IMR-90 (cell line): ENCODE measurements around the gene ADRA1B. TPM values are rescaled to one million over a fixed set of nuclear protein-coding genes. Genes with fewer than 3 reads are reported as not detected.

Experiments used
- ATAC-seq: fragments of 200-7000 bp; cut with Tn5 transposase; 2 replicates; pipeline ENCODE4 v1.9.1; 2020; ENCODE audit warnings: low read depth, mild to moderate bottlenecking, moderate library complexity
- BruUV-seq: library from RNA; stranded (reverse); fragments of 400-500 nt; replicated peaks from 2 replicates; lab custom pipeline; 2021; lab: Mats Ljungman, UMichigan
- CTCF ChIA-PET: fragments of 300-600 bp; formaldehyde crosslinking; extraction: SDS; loops from one replicate; lab custom pipeline; 2021; ENCODE audit warnings: antibody characterized with exemption; lab: Yijun Ruan, JAX
- POLR2A ChIA-PET: fragments of 300-600 bp; sonication (Branson Sonifier 250); formaldehyde crosslinking; loops from one replicate; lab custom pipeline; 2022; ENCODE audit warnings: antibody characterized with exemption; ENCODE audit not compliant: unreplicated experiment; lab: Charles Lee
- DNase-seq: peaks from one replicate; pipeline ENCODE4 v3.0.0; 2013
- H2AFZ ChIP-seq: replicated peaks from 2 replicates; pipeline ENCODE3; 2013; ENCODE audit warnings: low read length, mild to moderate bottlenecking; ENCODE audit not compliant: poor library complexity
- H2AK5ac ChIP-seq: 2 replicates; pipeline ENCODE4 v1.6.1; 2013; ENCODE audit warnings: low read depth, low read length, inconsistent platforms
- H2AK9ac ChIP-seq: replicated peaks from 2 replicates; pipeline ENCODE3; 2013; ENCODE audit warnings: mild to moderate bottlenecking, low read depth, low read length, moderate library complexity; ENCODE audit not compliant: poor library complexity
- H2BK120ac ChIP-seq: 2 replicates; pipeline ENCODE4 v1.6.1; 2013; ENCODE audit warnings: low read depth, low read length, inconsistent platforms
- H2BK15ac ChIP-seq: 3 replicates; pipeline ENCODE4 v1.6.1; 2013; ENCODE audit warnings: low read depth, low read length, inconsistent platforms
- H2BK20ac ChIP-seq: 2 replicates; pipeline ENCODE4 v1.6.1; 2013; ENCODE audit warnings: low read depth, mild to moderate bottlenecking, inconsistent platforms, low read length, moderate library complexity
- H2BK5ac ChIP-seq: 2 replicates; pipeline ENCODE4 v1.6.1; 2013; ENCODE audit warnings: mild to moderate bottlenecking, low read depth, low read length, inconsistent platforms; ENCODE audit not compliant: poor library complexity, severe bottlenecking
- H3K14ac ChIP-seq: replicated peaks from 2 replicates; pipeline ENCODE4 v1.6.1; 2013; ENCODE audit warnings: low read depth, low read length, inconsistent platforms
- H3K18ac ChIP-seq: 2 replicates; pipeline ENCODE4 v1.6.1; 2013; ENCODE audit warnings: low read depth, low read length, control low read depth
- H3K23ac ChIP-seq: 2 replicates; pipeline ENCODE4 v1.6.1; 2013; ENCODE audit warnings: low read depth, low read length, inconsistent platforms
- H3K27ac ChIP-seq: 2 replicates; pipeline ENCODE4 v1.5.1; 2013; ENCODE audit warnings: mild to moderate bottlenecking, control low read depth, low read length; ENCODE audit not compliant: insufficient read depth
- H3K27me3 ChIP-seq: 2 replicates; pipeline ENCODE4 v1.6.1; 2013; ENCODE audit warnings: low read length; ENCODE audit not compliant: control insufficient read depth, insufficient read depth
- H3K36me3 ChIP-seq: 2 replicates; pipeline ENCODE4 v1.6.1; 2013; ENCODE audit warnings: low read length, mixed read lengths; ENCODE audit not compliant: control insufficient read depth, insufficient read depth
- H3K4ac ChIP-seq: 2 replicates; pipeline ENCODE4 v1.6.1; 2013; ENCODE audit warnings: low read depth, low read length, inconsistent platforms
- H3K4me1 ChIP-seq: 2 replicates; pipeline ENCODE4 v1.6.1; 2013; ENCODE audit warnings: low read length, mixed read lengths; ENCODE audit not compliant: control insufficient read depth, insufficient read depth
- H3K4me2 ChIP-seq: 2 replicates; pipeline ENCODE4 v1.6.1; 2013; ENCODE audit warnings: low read depth, mild to moderate bottlenecking, control low read depth, low read length, moderate library complexity
- H3K4me3 ChIP-seq: 2 replicates; pipeline ENCODE4 v1.5.1; 2013; ENCODE audit warnings: low read depth, mild to moderate bottlenecking, control low read depth, low read length, moderate library complexity; ENCODE audit not compliant: insufficient read depth
- H3K56ac ChIP-seq: 2 replicates; pipeline ENCODE4 v1.6.1; 2013; ENCODE audit warnings: low read length, inconsistent platforms; ENCODE audit not compliant: insufficient read depth; ENCODE audit errors: extremely low read depth
- H3K79me1 ChIP-seq, 2 experiments: 2 replicates each; pipeline ENCODE4 v1.6.1; 2013; ENCODE audit warnings: low read length in 2 of 2, inconsistent platforms in 1 of 2, low read depth in 1 of 2
- H3K9ac ChIP-seq: 2 replicates; pipeline ENCODE4 v1.6.1; 2013; ENCODE audit warnings: low read depth, low read length, control low read depth
- H3K9me1 ChIP-seq: 2 replicates; pipeline ENCODE4 v1.6.1; 2013; ENCODE audit warnings: low read length, inconsistent platforms; ENCODE audit not compliant: insufficient read depth
- H3K9me3 ChIP-seq: 2 replicates; pipeline ENCODE4 v1.6.1; 2013; ENCODE audit warnings: low read length; ENCODE audit not compliant: control insufficient read depth, insufficient read depth
- H4K20me1 ChIP-seq: 2 replicates; pipeline ENCODE4 v1.6.1; 2013; ENCODE audit warnings: low read length, inconsistent platforms; ENCODE audit not compliant: insufficient read depth
- H4K5ac ChIP-seq: 2 replicates; pipeline ENCODE4 v1.6.1; 2013; ENCODE audit warnings: mild to moderate bottlenecking, low read depth, low read length, control low read depth
- H4K8ac ChIP-seq, 2 experiments: 2 replicates each; pipeline ENCODE4 v1.6.1; 2013; ENCODE audit warnings: low read depth in 2 of 2, low read length in 2 of 2, control low read depth in 1 of 2, inconsistent platforms in 1 of 2
- H4K91ac ChIP-seq: 2 replicates; pipeline ENCODE4 v1.6.1; 2013; ENCODE audit warnings: low read depth, low read length, inconsistent platforms; ENCODE audit not compliant: insufficient read depth
- CEBPB ChIP-seq: IDR thresholded peaks from 2 replicates; pipeline ENCODE4 v1.6.1; 2012; ENCODE audit warnings: low read depth, low read length, improper control_type of control experiment
- CHD1 ChIP-seq: IDR thresholded peaks from 2 replicates; pipeline ENCODE4 v1.6.1; 2012; ENCODE audit warnings: low read depth, low read length, improper control_type of control experiment
- FOS ChIP-seq: fragments of 150-350 bp; IDR thresholded peaks from 2 replicates; pipeline ENCODE4 v1.6.1; 2016; ENCODE audit warnings: low read depth, low read length
- MAZ ChIP-seq: IDR thresholded peaks from 2 replicates; pipeline ENCODE4 v1.6.1; 2012; ENCODE audit warnings: low read depth, mild to moderate bottlenecking, low read length, improper control_type of control experiment, moderate library complexity, borderline replicate concordance
- NFE2L2 ChIP-seq: fragments of 150-350 bp; IDR thresholded peaks from 2 replicates; pipeline ENCODE4 v1.6.1; 2016; ENCODE audit warnings: low read depth, mild to moderate bottlenecking, low read length
- POLR2A ChIP-seq: IDR thresholded peaks from 2 replicates; pipeline ENCODE4 v1.6.1; 2012; ENCODE audit warnings: mild to moderate bottlenecking, low read depth, low read length
- WGBS, 2 experiments: methylation state at CpG; one replicate each; pipeline versions ENCODE4 v1.1.5 to v1.1.7; 2013; ENCODE audit warnings: missing lambda C conversion rate in 2 of 2; ENCODE audit not compliant: insufficient read length in 1 of 2; ENCODE audit errors: extremely low coverage in 2 of 2; 5-methylcytosine and 5-hydroxymethylcytosine counted together
- dilution Hi-C: fragments of 300-500 bp; cut with HindIII; formaldehyde crosslinking; loops from one replicate; pipeline ENCODE4 v1.14.3; 2018; ENCODE audit warnings: low sequenced_read_pairs; ENCODE audit not compliant: unreplicated experiment
- in situ Hi-C: fragments of 300-500 bp; cut with MboI; formaldehyde crosslinking; loops from 3 replicates; pipeline ENCODE4 v1.14.3; 2019; ENCODE audit warnings: low sequenced_read_pairs, inconsistent platforms, mixed read lengths
- intact Hi-C: fragments of 100-400 bp; cut with micrococcal nuclease; formaldehyde crosslinking; loops from 2 replicates; pipeline ENCODE4 v1.10.0; 2022
- polyA plus RNA-seq, 3 experiments: library from polyadenylated mRNA; depleted of rRNA; stranded (reverse); fragments of >200 nt; gene quantifications; 2 replicates each; pipeline ENCODE4 v1.2.3, GENCODE V29; 2012; ENCODE audit warnings: low replicate concordance in 1 of 3
- total RNA-seq: library from RNA; depleted of rRNA; stranded (reverse); fragments of >200 nt; gene quantifications from 2 replicates; pipeline ENCODE4 v1.2.3, GENCODE V29; 2012
- TF ChIP-seq, protein P1 (sequence below): fragments of 150-350 bp; IDR thresholded peaks from 2 replicates; pipeline ENCODE4 v1.6.1; 2016; ENCODE audit warnings: low read depth, mild to moderate bottlenecking, low read length, moderate library complexity, borderline replicate concordance
- TF ChIP-seq, protein P2 (sequence below): conservative IDR thresholded peaks from 2 replicates; pipeline ENCODE4 v1.5.1; 2012; ENCODE audit warnings: mild to moderate bottlenecking, low read depth, low read length, improper control_type of control experiment

The ADRA1B gene
- total and polyA plus RNA-seq, 2 of the 4 experiments (the other 2 are of a cell fraction) = 0.18 to 1.5 TPM

DNA sequence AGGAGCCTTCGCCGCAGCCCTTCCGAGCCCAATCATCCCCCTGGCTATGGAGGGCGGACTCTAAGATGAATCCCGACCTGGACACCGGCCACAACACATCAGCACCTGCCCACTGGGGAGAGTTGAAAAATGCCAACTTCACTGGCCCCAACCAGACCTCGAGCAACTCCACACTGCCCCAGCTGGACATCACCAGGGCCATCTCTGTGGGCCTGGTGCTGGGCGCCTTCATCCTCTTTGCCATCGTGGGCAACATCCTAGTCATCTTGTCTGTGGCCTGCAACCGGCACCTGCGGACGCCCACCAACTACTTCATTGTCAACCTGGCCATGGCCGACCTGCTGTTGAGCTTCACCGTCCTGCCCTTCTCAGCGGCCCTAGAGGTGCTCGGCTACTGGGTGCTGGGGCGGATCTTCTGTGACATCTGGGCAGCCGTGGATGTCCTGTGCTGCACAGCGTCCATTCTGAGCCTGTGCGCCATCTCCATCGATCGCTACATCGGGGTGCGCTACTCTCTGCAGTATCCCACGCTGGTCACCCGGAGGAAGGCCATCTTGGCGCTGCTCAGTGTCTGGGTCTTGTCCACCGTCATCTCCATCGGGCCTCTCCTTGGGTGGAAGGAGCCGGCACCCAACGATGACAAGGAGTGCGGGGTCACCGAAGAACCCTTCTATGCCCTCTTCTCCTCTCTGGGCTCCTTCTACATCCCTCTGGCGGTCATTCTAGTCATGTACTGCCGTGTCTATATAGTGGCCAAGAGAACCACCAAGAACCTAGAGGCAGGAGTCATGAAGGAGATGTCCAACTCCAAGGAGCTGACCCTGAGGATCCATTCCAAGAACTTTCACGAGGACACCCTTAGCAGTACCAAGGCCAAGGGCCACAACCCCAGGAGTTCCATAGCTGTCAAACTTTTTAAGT, 819 bp downstream of the ADRA1B start:
- Histone ChIP-seq H3K14ac (no peak overlapping the region; the same call in 1 of the 2 replicates), H3K18ac (peak overlapping the region; percentile 10; the same call in 1 of the 2 replicates), H3K56ac (no peak overlapping the region), H3K4me3 (peak overlapping the region; percentile 40), H2BK120ac (peak overlapping the region; percentile 47), H2BK20ac (peak overlapping the region; percentile 29; the same call in 1 of the 2 replicates), H2AK9ac (no peak overlapping the region), H4K8ac (peak overlapping the region in 1 of 2 experiments; percentile 24; a peak in 1 of 4 replicates), H3K9me3 (no peaks in the 10 kb centered on the region), H3K4me2 (peak overlapping the region; percentile 61), H3K4ac (peak overlapping the region; percentile 28), H3K27ac (no peak overlapping the region; the same call in 1 of the 2 replicates), H2AFZ (peak overlapping the region; percentile 74), H3K4me1 (peaks cover 14% of the 10 kb centered on the region), H2BK15ac (no peak overlapping the region; the same call in 2 of the 3 replicates), H3K23ac (0 out of 2 replicates have a peak overlapping the region, but pooled peaks have one; percentile 22), H2BK5ac (no peak overlapping the region), H3K27me3 (no peaks in the 10 kb centered on the region), H3K9me1 (peaks cover 8% of the 10 kb centered on the region), H3K9ac (peak overlapping the region; percentile 47; the same call in 1 of the 2 replicates), H2AK5ac (no peak overlapping the region; the same call in 1 of the 2 replicates), H4K5ac (peak overlapping the region; percentile 39; the same call in 1 of the 2 replicates), H4K91ac (no peak overlapping the region), H3K79me1 (no peaks in the 10 kb centered on the region; a peak in 1 of 4 replicates), H4K20me1 (no peaks in the 10 kb centered on the region), H3K36me3 (no peaks in the 10 kb centered on the region)
- POLR2A ChIA-PET = interaction anchor here (0.5 to 0.6 kb wide), 2 partner anchors 174 to 710 kb away, joined by 3 to 4 read pairs; no protein-coding TSS in a partner anchor
- no peak for TF ChIP-seq NFE2L2
- TF ChIP-seq, protein P1, sequence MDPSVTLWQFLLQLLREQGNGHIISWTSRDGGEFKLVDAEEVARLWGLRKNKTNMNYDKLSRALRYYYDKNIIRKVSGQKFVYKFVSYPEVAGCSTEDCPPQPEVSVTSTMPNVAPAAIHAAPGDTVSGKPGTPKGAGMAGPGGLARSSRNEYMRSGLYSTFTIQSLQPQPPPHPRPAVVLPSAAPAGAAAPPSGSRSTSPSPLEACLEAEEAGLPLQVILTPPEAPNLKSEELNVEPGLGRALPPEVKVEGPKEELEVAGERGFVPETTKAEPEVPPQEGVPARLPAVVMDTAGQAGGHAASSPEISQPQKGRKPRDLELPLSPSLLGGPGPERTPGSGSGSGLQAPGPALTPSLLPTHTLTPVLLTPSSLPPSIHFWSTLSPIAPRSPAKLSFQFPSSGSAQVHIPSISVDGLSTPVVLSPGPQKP = no peak
- TF ChIP-seq, protein P2, sequence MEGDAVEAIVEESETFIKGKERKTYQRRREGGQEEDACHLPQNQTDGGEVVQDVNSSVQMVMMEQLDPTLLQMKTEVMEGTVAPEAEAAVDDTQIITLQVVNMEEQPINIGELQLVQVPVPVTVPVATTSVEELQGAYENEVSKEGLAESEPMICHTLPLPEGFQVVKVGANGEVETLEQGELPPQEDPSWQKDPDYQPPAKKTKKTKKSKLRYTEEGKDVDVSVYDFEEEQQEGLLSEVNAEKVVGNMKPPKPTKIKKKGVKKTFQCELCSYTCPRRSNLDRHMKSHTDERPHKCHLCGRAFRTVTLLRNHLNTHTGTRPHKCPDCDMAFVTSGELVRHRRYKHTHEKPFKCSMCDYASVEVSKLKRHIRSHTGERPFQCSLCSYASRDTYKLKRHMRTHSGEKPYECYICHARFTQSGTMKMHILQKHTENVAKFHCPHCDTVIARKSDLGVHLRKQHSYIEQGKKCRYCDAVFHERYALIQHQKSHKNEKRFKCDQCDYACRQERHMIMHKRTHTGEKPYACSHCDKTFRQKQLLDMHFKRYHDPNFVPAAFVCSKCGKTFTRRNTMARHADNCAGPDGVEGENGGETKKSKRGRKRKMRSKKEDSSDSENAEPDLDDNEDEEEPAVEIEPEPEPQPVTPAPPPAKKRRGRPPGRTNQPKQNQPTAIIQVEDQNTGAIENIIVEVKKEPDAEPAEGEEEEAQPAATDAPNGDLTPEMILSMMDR = 0 out of 2 replicates have a peak, but pooled peaks have one; percentile 9
- TF ChIP-seq CHD1 = no peak
- no peak for TF ChIP-seq MAZ
- no peak for TF ChIP-seq CEBPB
- TF ChIP-seq POLR2A = no peak
- TF ChIP-seq FOS = no peak
- peak; percentile 5; the same call in 1 of the 2 replicates for ATAC-seq
- intact Hi-C loops = loop anchor here (1.0 to 5.0 kb wide), 10 partner anchors 48 to 631 kb away; partner anchors contain the start of gene IL12B
- BruUV-seq = no TSS peak
- CTCF ChIA-PET = interaction anchor here (1.0 to 2.0 kb wide), 7 partner anchors 11 to 473 kb away, joined by 3 to 7 read pairs (median 4); no protein-coding TSS in a partner anchor
- WGBS, 2 experiments = 98% methylated on average over 11 of the region's 36 CpGs; no CpG with 5 or more reads in 1 of the 2 experiments
- dilution Hi-C loops = no loop called here
- in situ Hi-C loops = loop anchor here (5.0 kb wide), 1 partner anchor 470 kb away; no protein-coding TSS in a partner anchor
- no peak for DNase-seq
